OCI-LY1 (cell line): ENCODE measurements around the gene KCNA10.

Source experiments
- H2AFZ ChIP-seq: fragments of 200-600 bp; sonication (generic), shearing (Covaris generic); 2 replicates; pipeline ENCODE4 v1.6.0; 2014; ENCODE audit warnings: antibody characterized with exemption, mild to moderate bottlenecking, low read length
- H3F3A ChIP-seq: fragments of 200-600 bp; sonication (generic), shearing (Covaris generic); 2 replicates; pipeline ENCODE4 v1.6.0; 2014; ENCODE audit warnings: mild to moderate bottlenecking, antibody characterized with exemption, low read length, moderate library complexity; ENCODE audit not compliant: insufficient read depth
- H3K27ac ChIP-seq: fragments of 200-600 bp; sonication (generic); 2 replicates; pipeline ENCODE4 v1.5.1; 2014; ENCODE audit warnings: low read length, mixed run types, mild to moderate bottlenecking, low read depth; ENCODE audit not compliant: poor library complexity, severe bottlenecking
- H3K27me3 ChIP-seq: fragments of 200-600 bp; sonication (generic); 2 replicates; pipeline ENCODE4 v1.6.0; 2014; ENCODE audit warnings: antibody characterized with exemption, mild to moderate bottlenecking, low read length, moderate library complexity; ENCODE audit not compliant: insufficient read depth
- H3K36me3 ChIP-seq: fragments of 200-600 bp; sonication (generic); 2 replicates; pipeline ENCODE4 v1.6.1; 2014; ENCODE audit warnings: mild to moderate bottlenecking, antibody characterized with exemption, low read length, moderate library complexity, mixed read lengths; ENCODE audit not compliant: insufficient read depth
- H3K4me1 ChIP-seq: fragments of 200-600 bp; sonication (generic); 2 replicates; pipeline ENCODE4 v1.5.1; 2014; ENCODE audit warnings: mild to moderate bottlenecking, low read length, moderate library complexity; ENCODE audit not compliant: insufficient read depth, severe bottlenecking
- H3K4me2 ChIP-seq: fragments of 200-600 bp; sonication (generic), shearing (Covaris generic); 2 replicates; pipeline ENCODE4 v1.6.1; 2014; ENCODE audit warnings: low read length
- H3K4me3 ChIP-seq: fragments of 200-600 bp; sonication (generic); 2 replicates; pipeline ENCODE4 v1.5.1; 2014; ENCODE audit warnings: low read length, low read depth, mild to moderate bottlenecking, mixed read lengths; ENCODE audit not compliant: poor library complexity, severe bottlenecking
- H3K79me2 ChIP-seq: fragments of 200-600 bp; shearing (Covaris generic); 2 replicates; pipeline ENCODE4 v1.6.1; 2016; ENCODE audit warnings: mixed run types, low read length, mixed read lengths; ENCODE audit not compliant: insufficient read depth
- H3K9ac ChIP-seq: fragments of 200-600 bp; sonication (generic), shearing (Covaris generic); 2 replicates; pipeline ENCODE4 v1.6.1; 2014; ENCODE audit warnings: mild to moderate bottlenecking, low read length, mixed read lengths
- H3K9me2 ChIP-seq: fragments of 200-600 bp; sonication (generic), shearing (Covaris generic); 2 replicates; pipeline ENCODE4 v1.6.1; 2014; ENCODE audit warnings: low read depth, mild to moderate bottlenecking, low read length, mixed read lengths
- H3K9me3 ChIP-seq: fragments of 200-600 bp; shearing (Covaris generic); 2 replicates; pipeline ENCODE4 v1.6.1; 2014; ENCODE audit warnings: low read length, mixed read lengths
- H4K20me1 ChIP-seq: fragments of 200-600 bp; sonication (generic), shearing (Covaris generic); 2 replicates; pipeline ENCODE4 v1.6.0; 2016; ENCODE audit warnings: mild to moderate bottlenecking, low read length; ENCODE audit not compliant: insufficient read depth
- EZH2 ChIP-seq: fragments of 200-600 bp; sonication (generic), shearing (Covaris generic); IDR thresholded peaks from 2 replicates; pipeline ENCODE4 v1.8.0; 2017; ENCODE audit warnings: borderline replicate concordance, mixed run types, mild to moderate bottlenecking, antibody characterized with exemption, low read length, moderate library complexity, mixed read lengths
- TF ChIP-seq, protein P1 (sequence below): fragments of 200-600 bp; sonication (generic), shearing (Covaris generic); IDR thresholded peaks from 2 replicates; pipeline ENCODE4 v1.5.1; 2017; ENCODE audit warnings: mild to moderate bottlenecking, antibody characterized with exemption, low read length, moderate library complexity, mixed read lengths

KCNA10 gene

GRCh38 chr1:110523011-110523410 is 4.0 kb upstream of the KCNA10 start:
- Histone ChIP-seq H2AFZ (no peak overlapping the region), H3K27me3 (no peaks in the 10 kb centered on the region), H3K4me1 (no peaks in the 10 kb centered on the region), H4K20me1 (no peaks in the 10 kb centered on the region), H3K27ac (no peak overlapping the region), H3K4me3 (no peak overlapping the region), H3K9me3 (no peaks in the 10 kb centered on the region), H3K79me2 (no peaks in the 10 kb centered on the region), H3K36me3 (no peaks in the 10 kb centered on the region), H3K9me2 (no peaks in the 10 kb centered on the region), H3K9ac (no peak overlapping the region), H3K4me2 (no peak overlapping the region), H3F3A (no peaks in the 10 kb centered on the region)
- TF ChIP-seq EZH2: no peak
- TF ChIP-seq, protein P1, sequence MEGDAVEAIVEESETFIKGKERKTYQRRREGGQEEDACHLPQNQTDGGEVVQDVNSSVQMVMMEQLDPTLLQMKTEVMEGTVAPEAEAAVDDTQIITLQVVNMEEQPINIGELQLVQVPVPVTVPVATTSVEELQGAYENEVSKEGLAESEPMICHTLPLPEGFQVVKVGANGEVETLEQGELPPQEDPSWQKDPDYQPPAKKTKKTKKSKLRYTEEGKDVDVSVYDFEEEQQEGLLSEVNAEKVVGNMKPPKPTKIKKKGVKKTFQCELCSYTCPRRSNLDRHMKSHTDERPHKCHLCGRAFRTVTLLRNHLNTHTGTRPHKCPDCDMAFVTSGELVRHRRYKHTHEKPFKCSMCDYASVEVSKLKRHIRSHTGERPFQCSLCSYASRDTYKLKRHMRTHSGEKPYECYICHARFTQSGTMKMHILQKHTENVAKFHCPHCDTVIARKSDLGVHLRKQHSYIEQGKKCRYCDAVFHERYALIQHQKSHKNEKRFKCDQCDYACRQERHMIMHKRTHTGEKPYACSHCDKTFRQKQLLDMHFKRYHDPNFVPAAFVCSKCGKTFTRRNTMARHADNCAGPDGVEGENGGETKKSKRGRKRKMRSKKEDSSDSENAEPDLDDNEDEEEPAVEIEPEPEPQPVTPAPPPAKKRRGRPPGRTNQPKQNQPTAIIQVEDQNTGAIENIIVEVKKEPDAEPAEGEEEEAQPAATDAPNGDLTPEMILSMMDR: no peak

GRCh38 chr1:110522560-110522959 is 3.6 kb upstream of the KCNA10 start:
- Histone ChIP-seq H3K9me3 (no peaks in the 10 kb centered on the region), H3F3A (no peaks in the 10 kb centered on the region), H3K27ac (no peak overlapping the region), H3K4me1 (no peaks in the 10 kb centered on the region), H4K20me1 (no peaks in the 10 kb centered on the region), H3K9ac (no peak overlapping the region), H3K4me3 (no peak overlapping the region), H3K4me2 (no peak overlapping the region), H3K36me3 (no peaks in the 10 kb centered on the region), H2AFZ (no peak overlapping the region), H3K27me3 (no peaks in the 10 kb centered on the region), H3K79me2 (no peaks in the 10 kb centered on the region), H3K9me2 (no peaks in the 10 kb centered on the region)
- TF ChIP-seq EZH2: no peak
- TF ChIP-seq, protein P1: no peak

- Histone ChIP-seq H3K36me3 (no peaks in the 10 kb centered on the region), H3K4me1 (no peaks in the 10 kb centered on the region), H3K27ac (no peak overlapping the region), H3K4me2 (no peak overlapping the region), H2AFZ (no peak overlapping the region), H3K9ac (no peak overlapping the region), H3K4me3 (no peak overlapping the region), H3K9me2 (no peaks in the 10 kb centered on the region), H3K27me3 (peaks cover 4% of the 10 kb centered on the region; the same call in 1 of the 2 replicates), H3F3A (no peaks in the 10 kb centered on the region), H3K9me3 (no peaks in the 10 kb centered on the region), H4K20me1 (no peaks in the 10 kb centered on the region), H3K79me2 (no peaks in the 10 kb centered on the region)
- no peak for TF ChIP-seq EZH2
- TF ChIP-seq, protein P1: no peak
These were observed 1.9 kb upstream of the KCNA10 start for GRCh38 chr1:110520827-110521226.
